Spleen (tissue), 11 donors: ENCODE data around the gene B4GALT6. TPM values are rescaled to one million over a fixed set of nuclear protein-coding genes. Genes with fewer than 3 reads are reported as not detected.

Experiments
- DNase-seq: peaks from one replicate; pipeline ENCODE4 v3.0.0-alpha.2; 2020
- H3K27ac ChIP-seq, 8 donors: fragments of 200-600 bp; sonication (generic) in 7 of 8; 1 replicate in 4 of 8; 2 replicates in 4 of 8; pipeline versions ENCODE4 v1.5.0 to v1.8.0; 2016 to 2021; ENCODE audit warnings: inconsistent platforms in 4 of 8, mild to moderate bottlenecking in 4 of 8, moderate library complexity in 1 of 8
- H3K27me3 ChIP-seq, 7 donors: fragments of 200-600 bp; sonication (generic) in 6 of 7; replicated peaks in 1 of 7; 1 replicate in 4 of 7; 2 replicates in 3 of 7; pipeline versions ENCODE4 v1.5.0 to v1.8.0; 2016 to 2021; ENCODE audit warnings: inconsistent platforms in 3 of 7, mild to moderate bottlenecking in 1 of 7
- H3K36me3 ChIP-seq, 6 donors: fragments of 200-600 bp; sonication (generic) in 5 of 6; 1 replicate in 4 of 6; 2 replicates in 2 of 6; pipeline versions ENCODE4 v1.5.0 to v1.8.0; 2016 to 2021; ENCODE audit warnings: inconsistent platforms in 2 of 6
- H3K4me1 ChIP-seq, 6 donors: fragments of 200-600 bp; sonication (generic) in 5 of 6; 1 replicate in 3 of 6; 2 replicates in 3 of 6; pipeline versions ENCODE4 v1.5.0 to v1.8.0; 2016 to 2021; ENCODE audit warnings: inconsistent platforms in 3 of 6
- H3K4me3 ChIP-seq, 8 donors: fragments of 200-600 bp; sonication (generic) in 7 of 8; 1 replicate in 4 of 8; 2 replicates in 4 of 8; pipeline versions ENCODE4 v1.5.0 to v1.8.0; 2016 to 2021; ENCODE audit warnings: inconsistent platforms in 4 of 8, mild to moderate bottlenecking in 4 of 8, moderate library complexity in 2 of 8
- H3K9me3 ChIP-seq, 8 donors: fragments of 200-600 bp; sonication (generic) in 7 of 8; 1 replicate in 4 of 8; 2 replicates in 4 of 8; pipeline versions ENCODE4 v1.5.0 to v1.8.0; 2016 to 2021; ENCODE audit warnings: inconsistent platforms in 4 of 8
- POLR2A ChIP-seq, 3 donors: fragments of 450-650 bp; IDR thresholded peaks; one replicate each; pipeline ENCODE4 v1.5.1; 2017; ENCODE audit warnings: antibody characterized with exemption in 3 of 3, mild to moderate bottlenecking in 1 of 3
- POLR2AphosphoS5 ChIP-seq, 3 donors: sonication (generic); formaldehyde crosslinking; IDR thresholded peaks; one replicate each; pipeline ENCODE4 v1.5.1; 2017; ENCODE audit warnings: antibody characterized with exemption in 3 of 3
- WGBS, 5 donors: extraction: QIAGEN DNeasy Blood & Tissue Kit in 3 of 5; methylation state at CpG; one replicate each; pipeline versions ENCODE4 v1.1.5 to v1.1.7; 2013 to 2018; 5-methylcytosine and 5-hydroxymethylcytosine counted together
- intact Hi-C: fragments of 100-400 bp; cut with DNase I; formaldehyde crosslinking; loops from one replicate; pipeline ENCODE4 v1.15.0; 2023; ENCODE audit warnings: low total_unique reads
- polyA plus RNA-seq, 3 donors: library from polyadenylated mRNA; stranded (reverse); fragments of 200-250 nt; gene quantifications; one replicate each; pipeline ENCODE4 v1.2.1, GENCODE V29; 2013
- total RNA-seq, 7 donors: library from RNA; depleted of rRNA in 3 of 7; stranded (reverse); fragments of >200 nt in 3 of 7; fragmentation: NEBNext Ultra II Directional in 4 of 7; extraction: Animal tissue kit (Norgen Biotek cat#: 25700) in 4 of 7; gene quantifications; one replicate each; pipeline versions ENCODE4 v1.1.0 to v1.2.1, GENCODE V29; 2016 to 2021
- TF ChIP-seq, protein P1 (sequence below), 11 experiments: fragments of 200-600 bp in 7 of 11; fragments of 450-650 bp in 4 of 11; sonication (generic) in 4 of 11; IDR thresholded peaks in 8 of 11; conservative IDR thresholded peaks in 3 of 11; 1 replicate in 7 of 11; 2 replicates in 4 of 11; pipeline versions ENCODE4 v1.4.0 to v1.8.0; 2016 to 2021; ENCODE audit warnings: antibody characterized with exemption in 11 of 11, inconsistent platforms in 4 of 11, mild to moderate bottlenecking in 1 of 11
- donor health status: healthy with polysubstance abuse.
- donor health status: DM: no; HTN: no; CAD: no; lungs with moderate emphysema.
- donor health status: DM: no; HTN: no; CAD: no.
- donor health status: Bipolar disorder and iron deficiency.
- donor health status: healthy.
- donor health status: DM: no; HTN: no; CAD: no.
- donor health status: DM: yes; HTN: yes; CAD: no.

B4GALT6 gene
- total and polyA plus RNA-seq, 10 donors = 0.42 to 9.1 (median 3.7) TPM

DNA sequence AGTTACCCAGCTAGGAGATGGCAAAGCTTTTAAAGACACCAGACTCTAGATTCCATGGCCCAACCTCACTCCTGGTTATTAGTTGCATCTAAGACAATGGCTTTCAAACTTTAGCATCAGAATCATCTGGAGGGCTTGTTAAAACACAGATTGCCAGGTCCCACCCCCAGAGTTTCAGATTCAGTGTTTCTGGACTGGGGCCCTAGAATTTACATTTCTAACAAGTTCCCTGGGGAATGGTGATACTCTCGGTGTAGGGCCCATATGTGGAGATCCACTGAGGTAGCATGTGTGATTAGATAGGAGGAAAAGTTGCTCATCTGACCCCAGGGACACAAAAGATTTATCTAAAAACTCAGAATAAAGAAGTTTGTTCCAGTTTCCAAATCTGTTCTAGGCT is 107.2 kb downstream of the B4GALT6 start:
- Histone ChIP-seq H3K36me3 (no peaks in the 10 kb centered on the region), H3K4me3 (no peak overlapping the region), H3K4me1 (no peaks in the 10 kb centered on the region), H3K27me3 (no peaks in the 10 kb centered on the region), H3K27ac (no peak overlapping the region), H3K9me3 (no peaks in the 10 kb centered on the region)
- intact Hi-C loops = no loop called here
- TF ChIP-seq, protein P1, sequence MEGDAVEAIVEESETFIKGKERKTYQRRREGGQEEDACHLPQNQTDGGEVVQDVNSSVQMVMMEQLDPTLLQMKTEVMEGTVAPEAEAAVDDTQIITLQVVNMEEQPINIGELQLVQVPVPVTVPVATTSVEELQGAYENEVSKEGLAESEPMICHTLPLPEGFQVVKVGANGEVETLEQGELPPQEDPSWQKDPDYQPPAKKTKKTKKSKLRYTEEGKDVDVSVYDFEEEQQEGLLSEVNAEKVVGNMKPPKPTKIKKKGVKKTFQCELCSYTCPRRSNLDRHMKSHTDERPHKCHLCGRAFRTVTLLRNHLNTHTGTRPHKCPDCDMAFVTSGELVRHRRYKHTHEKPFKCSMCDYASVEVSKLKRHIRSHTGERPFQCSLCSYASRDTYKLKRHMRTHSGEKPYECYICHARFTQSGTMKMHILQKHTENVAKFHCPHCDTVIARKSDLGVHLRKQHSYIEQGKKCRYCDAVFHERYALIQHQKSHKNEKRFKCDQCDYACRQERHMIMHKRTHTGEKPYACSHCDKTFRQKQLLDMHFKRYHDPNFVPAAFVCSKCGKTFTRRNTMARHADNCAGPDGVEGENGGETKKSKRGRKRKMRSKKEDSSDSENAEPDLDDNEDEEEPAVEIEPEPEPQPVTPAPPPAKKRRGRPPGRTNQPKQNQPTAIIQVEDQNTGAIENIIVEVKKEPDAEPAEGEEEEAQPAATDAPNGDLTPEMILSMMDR (IDR thresholded peaks at IDR 0.05 in 8 of 11, conservative IDR thresholded peaks at IDR 0.05 in 3 of 11) = no peak
- TF ChIP-seq POLR2AphosphoS5 (IDR thresholded peaks at IDR 0.05) = no peak
- TF ChIP-seq POLR2A (IDR thresholded peaks at IDR 0.05) = no peak
- DNase-seq = no peak
- 34 to 87% (median 73%) methylated on average over 1 of the region's 1 CpG for WGBS, 5 donors

- Histone ChIP-seq H3K36me3 (no peaks in the 10 kb centered on the region), H3K4me1 (no peaks in the 10 kb centered on the region), H3K27ac (no peak overlapping the region), H3K27me3 (no peaks in the 10 kb centered on the region), H3K4me3 (no peak overlapping the region), H3K9me3 (no peaks in the 10 kb centered on the region)
- DNase-seq = no peak
- 43 to 64% (median 53%) methylated on average over 4 of the region's 4 CpGs for WGBS, 5 donors
- no peak for TF ChIP-seq POLR2A (IDR thresholded peaks at IDR 0.05)
- TF ChIP-seq, protein P1 (IDR thresholded peaks at IDR 0.05 in 8 of 11, conservative IDR thresholded peaks at IDR 0.05 in 3 of 11) = no peak
- TF ChIP-seq POLR2AphosphoS5 (IDR thresholded peaks at IDR 0.05) = no peak
- intact Hi-C loops = no loop called here
These were observed 107.7 kb downstream of the B4GALT6 start for GRCh38 chr18:31576670-31577069.

DNA sequence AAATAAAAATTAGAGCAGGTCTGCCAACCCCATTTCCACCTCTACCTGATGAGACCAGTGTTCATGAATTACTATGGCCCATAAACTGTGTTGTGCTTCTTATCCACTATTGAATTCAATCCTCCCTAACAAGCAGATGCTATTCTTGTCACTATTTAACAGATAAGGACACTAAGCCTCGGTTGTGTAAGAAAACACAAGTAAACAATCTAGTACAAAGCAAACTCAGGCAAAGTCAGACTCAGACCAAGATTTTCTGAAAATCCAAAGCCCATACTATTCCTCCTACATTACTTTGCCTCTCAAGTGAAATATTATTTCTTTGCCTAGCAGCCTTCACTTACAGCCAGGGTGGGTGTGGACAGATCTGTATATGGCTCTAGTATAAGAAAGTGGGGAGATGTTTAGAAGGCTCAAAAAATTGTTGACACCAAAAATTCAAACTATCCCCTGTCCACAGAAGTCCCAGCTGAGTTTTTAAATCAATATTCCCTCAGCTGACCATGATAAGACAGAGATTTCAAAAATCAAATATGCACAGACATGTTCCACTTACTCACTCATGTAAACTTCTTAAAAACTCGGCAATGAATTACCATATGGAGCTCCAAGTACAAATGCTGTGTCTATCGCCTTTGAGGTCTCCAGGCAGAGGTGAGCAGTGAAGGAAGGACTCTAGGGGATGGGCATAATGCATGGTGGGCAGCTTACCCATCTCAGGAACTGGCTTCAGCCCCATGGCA is 108.7 kb downstream of the B4GALT6 start:
- WGBS, 5 donors = 77 to 89% (median 85%) methylated on average over 3 of the region's 3 CpGs
- Histone ChIP-seq H3K27ac (no peak overlapping the region), H3K36me3 (no peaks in the 10 kb centered on the region), H3K4me3 (no peak overlapping the region), H3K27me3 (no peaks in the 10 kb centered on the region), H3K4me1 (no peaks in the 10 kb centered on the region), H3K9me3 (no peaks in the 10 kb centered on the region)
- no peak for DNase-seq
- no peak for TF ChIP-seq POLR2AphosphoS5 (IDR thresholded peaks at IDR 0.05)
- TF ChIP-seq, protein P1 (IDR thresholded peaks at IDR 0.05 in 8 of 11, conservative IDR thresholded peaks at IDR 0.05 in 3 of 11) = no peak
- no peak for TF ChIP-seq POLR2A (IDR thresholded peaks at IDR 0.05)
- intact Hi-C loops = no loop called here

DNA sequence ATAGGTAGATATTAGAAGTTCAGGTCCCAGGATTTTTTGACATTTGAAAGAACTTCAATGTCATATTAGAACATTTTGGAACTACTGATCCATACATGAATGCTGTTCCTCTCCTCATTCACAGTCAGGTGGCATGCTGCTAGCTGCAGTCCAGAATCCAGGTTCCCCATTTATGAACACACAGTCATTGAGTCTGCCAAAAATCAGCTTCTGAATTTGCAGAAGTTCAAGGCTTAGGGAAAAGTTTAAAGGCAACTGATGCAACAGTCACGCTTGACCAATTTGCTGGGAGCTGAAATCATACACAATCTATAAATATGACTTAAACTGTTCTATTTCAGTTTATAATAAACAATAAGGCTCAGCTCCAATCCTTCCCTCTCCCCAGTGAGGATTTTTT is 110.0 kb downstream of the B4GALT6 start:
- Histone ChIP-seq H3K36me3 (no peaks in the 10 kb centered on the region), H3K4me3 (no peak overlapping the region), H3K4me1 (no peaks in the 10 kb centered on the region), H3K9me3 (no peaks in the 10 kb centered on the region), H3K27me3 (no peaks in the 10 kb centered on the region), H3K27ac (no peak overlapping the region)
- no peak for DNase-seq
- intact Hi-C loops = no loop called here
- TF ChIP-seq POLR2A (IDR thresholded peaks at IDR 0.05) = no peak
- TF ChIP-seq, protein P1 (IDR thresholded peaks at IDR 0.05 in 8 of 11, conservative IDR thresholded peaks at IDR 0.05 in 3 of 11) = no peak
- TF ChIP-seq POLR2AphosphoS5 (IDR thresholded peaks at IDR 0.05) = no peak
- 28 to 76% (median 67%) methylated on average over 1 of the region's 1 CpG for WGBS, 5 donors

Other genes starting within 250 kb of the B4GALT6 start
- gene DSG3, start 236.8 kb downstream of the B4GALT6 start, total RNA-seq = not detected
- under 1 TPM; 0.02 to 0.04 (median 0.03) TPM for gene DSG3, start 236.8 kb downstream of the B4GALT6 start, polyA plus RNA-seq
- under 1 TPM in 6 of 7 donors, not detected in 1; 0.09 to 0.79 (median 0.19) TPM for gene DSG2, start 186.4 kb downstream of the B4GALT6 start, total RNA-seq
- under 1 TPM; 0.06 to 0.65 (median 0.43) TPM for gene DSG2, start 186.4 kb downstream of the B4GALT6 start, polyA plus RNA-seq
- gene TTR, start 92.7 kb downstream of the B4GALT6 start, total RNA-seq = not detected
- under 1 TPM in 2 of 3 donors, not detected in 1; 0.14 to 0.15 TPM for gene TTR, start 92.7 kb downstream of the B4GALT6 start, polyA plus RNA-seq
- gene SLC25A52, start 76.3 kb upstream of the B4GALT6 start, total RNA-seq = 1 to 10 TPM in 1 of 7 donors, not detected in 6; 1.4 TPM
- under 1 TPM in 1 of 3 donors, not detected in 2; 0.09 TPM for gene SLC25A52, start 76.3 kb upstream of the B4GALT6 start, polyA plus RNA-seq